Right cardiac atrium (tissue), 5 donors: ENCODE results near the gene WBP2NL. TPM values are rescaled to one million over a fixed set of nuclear protein-coding genes. Genes with fewer than 3 reads are reported as not detected.
"Not testable (repeated sequence)": the region's sequence is repeated elsewhere in the genome, so short reads cannot be mapped to it uniquely, and the experiment has no call there.

Source experiments
- ATAC-seq, 2 donors: fragments of 200-7000 bp; cut with Tn5 transposase; one replicate each; pipeline versions ENCODE4 v1.8.0 to v1.9.1; 2020; ENCODE audit warnings: moderate library complexity in 2 of 2, mild to moderate bottlenecking in 1 of 2
- DNase-seq, 3 donors: peaks; one replicate each; pipeline ENCODE4 v3.0.0-alpha.2; 2020
- H3K27ac ChIP-seq: one replicate; pipeline ENCODE4 v1.5.1; 2013; ENCODE audit warnings: mild to moderate bottlenecking, low read length, control low read depth, moderate library complexity
- H3K27me3 ChIP-seq: one replicate; pipeline ENCODE4 v1.6.1; 2013; ENCODE audit not compliant: control insufficient read depth, insufficient read depth
- H3K4me1 ChIP-seq: one replicate; pipeline ENCODE4 v1.6.1; 2013; ENCODE audit warnings: low read length; ENCODE audit not compliant: control insufficient read depth, insufficient read depth
- H3K4me3 ChIP-seq: one replicate; pipeline ENCODE4 v1.5.1; 2013; ENCODE audit warnings: low read length, control low read depth
- H3K9me3 ChIP-seq: one replicate; pipeline ENCODE4 v1.6.1; 2013; ENCODE audit warnings: low read length; ENCODE audit not compliant: control insufficient read depth
- WGBS: extraction: QIAGEN DNeasy Blood & Tissue Kit; methylation state at CpG from one replicate; pipeline ENCODE4 v1.1.7; 2013; 5-methylcytosine and 5-hydroxymethylcytosine counted together
- intact Hi-C, 4 donors: fragments of 100-400 bp; cut with DNase I; formaldehyde crosslinking; loops; one replicate each; pipeline versions ENCODE4 v1.11.0 to v1.14.0; 2022 to 2023
- polyA plus RNA-seq: library from polyadenylated mRNA; stranded (reverse); fragments of 200-250 nt; gene quantifications from one replicate; pipeline ENCODE4 v1.2.3, GENCODE V29; 2013
- total RNA-seq, 4 donors: library from RNA; stranded (reverse); fragmentation: NEBNext Ultra II Directional; extraction: Animal tissue kit (Norgen Biotek cat#: 25700); gene quantifications; one replicate each; pipeline ENCODE4 v1.2.1, GENCODE V29; 2021
- donor health status: healthy with polysubstance abuse.
- donor health status: DM: no; HTN: yes; CAD: no.
- donor health status: DM: no; HTN: no; CAD: no.
- donor health status: DM: no; HTN: yes; CAD: no; lungs with severe emphysema.
- donor health status: DM: yes; HTN: yes; CAD: no.

Gene WBP2NL
- total and polyA plus RNA-seq, 5 donors, result 0.20 to 0.59 (median 0.50) TPM

GRCh38 chr22:42066126-42066761, 67.7 kb downstream of the WBP2NL start:
- no peaks in the 10 kb centered on the region for H3K9me3 ChIP-seq
- H3K4me1 ChIP-seq, result no peaks in the 10 kb centered on the region
- DNase-seq, result no peak
- intact Hi-C loops, result no loop called here
- H3K27ac ChIP-seq, result no peak overlapping the region
- ATAC-seq, result no peak
- no peaks in the 10 kb centered on the region for H3K27me3 ChIP-seq
- H3K4me3 ChIP-seq, result no peak overlapping the region
- WGBS, result 96% methylated on average over 7 of the region's 7 CpGs

GRCh38 chr22:42066937-42067336, 68.3 kb downstream of the WBP2NL start:
- no peaks in the 10 kb centered on the region for H3K4me1 ChIP-seq
- DNase-seq (no peak), ATAC-seq (no peak)
- H3K27ac ChIP-seq, result no peak overlapping the region
- no peaks in the 10 kb centered on the region for H3K27me3 ChIP-seq
- WGBS, result 96% methylated on average over 10 of the region's 10 CpGs
- H3K4me3 ChIP-seq, result no peak overlapping the region
- H3K9me3 ChIP-seq, result no peaks in the 10 kb centered on the region
- intact Hi-C loops, result no loop called here

GRCh38 chr22:42067671-42068251, 69.2 kb downstream of the WBP2NL start:
- no peak overlapping the region for H3K4me3 ChIP-seq
- DNase-seq (no peak), ATAC-seq (no peak)
- H3K27ac ChIP-seq, result no peak overlapping the region
- intact Hi-C loops, result no loop called here
- WGBS, result 97% methylated on average over 14 of the region's 14 CpGs
- H3K4me1 ChIP-seq, result no peaks in the 10 kb centered on the region
- no peaks in the 10 kb centered on the region for H3K9me3 ChIP-seq
- no peaks in the 10 kb centered on the region for H3K27me3 ChIP-seq

GRCh38 chr22:42068291-42068690, 69.7 kb downstream of the WBP2NL start:
- DNase-seq (no peak), ATAC-seq (no peak)
- Histone ChIP-seq H3K4me1 (no peaks in the 10 kb centered on the region), H3K27me3 (no peaks in the 10 kb centered on the region), H3K9me3 (no peaks in the 10 kb centered on the region), H3K4me3 (no peak overlapping the region), H3K27ac (no peak overlapping the region)
- WGBS, result 96% methylated on average over 4 of the region's 4 CpGs
- intact Hi-C loops, result no loop called here

GRCh38 chr22:42069801-42070516, 71.4 kb downstream of the WBP2NL start:
- intact Hi-C loops, result no loop called here
- Histone ChIP-seq H3K4me1 (no peaks in the 10 kb centered on the region), H3K27me3 (no peaks in the 10 kb centered on the region), H3K27ac (peak overlapping the region; percentile 85), H3K9me3 (no peaks in the 10 kb centered on the region), H3K4me3 (peak overlapping the region; percentile 63)
- 20% methylated on average over 19 of the region's 19 CpGs for WGBS
- DNase-seq, result no peak
- peak; percentile 1 to 7 for ATAC-seq

- Histone ChIP-seq H3K9me3 (no peaks in the 10 kb centered on the region), H3K4me3 (peak within 1 kb of the TSS; percentile 63), H3K27ac (peak within 1 kb of the TSS; percentile 85), H3K27me3 (no peaks in the 10 kb centered on the region), H3K4me1 (no peaks in the 10 kb centered on the region)
- DNase-seq (peak; percentile 97 to 99 (median 98)), ATAC-seq (peak; percentile 96)
- WGBS, result under 1% methylated on average over 56 of the region's 56 CpGs
- intact Hi-C loops, result no loop called here
Measured at GRCh38 chr22:42070517-42071422, 72.2 kb downstream of the WBP2NL start, which contains the start of gene NAGA. NAGA (minus strand) TSS chr22:42070812; CDS start chr22:42070297, 515 bp downstream.

- H3K27ac ChIP-seq, ATAC-seq, H3K4me1 ChIP-seq, H3K27me3 ChIP-seq, H3K4me3 ChIP-seq, H3K9me3 ChIP-seq, DNase-seq, intact Hi-C loops: not testable (repeated sequence)
- 69% methylated on average over 7 of the region's 7 CpGs for WGBS
Measured at GRCh38 chr22:42071508-42071907, 72.9 kb downstream of the WBP2NL start.

GRCh38 chr22:42072606-42073330, 74.2 kb downstream of the WBP2NL start:
- 77% methylated on average over 8 of the region's 8 CpGs for WGBS
- no peak for ATAC-seq
- DNase-seq, result peak in 1 of 3 donors; percentile 41
- no peaks in the 10 kb centered on the region for H3K4me1 ChIP-seq
- H3K9me3 ChIP-seq, result no peaks in the 10 kb centered on the region
- H3K27ac ChIP-seq, result no peak overlapping the region
- no peak overlapping the region for H3K4me3 ChIP-seq
- intact Hi-C loops, result no loop called here
- no peaks in the 10 kb centered on the region for H3K27me3 ChIP-seq

GRCh38 chr22:42073621-42074041, 75.0 kb downstream of the WBP2NL start:
- H3K4me1 ChIP-seq, result peaks cover 4% of the 10 kb centered on the region
- peak overlapping the region; percentile 67 for H3K4me3 ChIP-seq
- WGBS, result 55% methylated on average over 14 of the region's 14 CpGs
- no peak for DNase-seq
- no peak overlapping the region for H3K27ac ChIP-seq
- no peaks in the 10 kb centered on the region for H3K27me3 ChIP-seq
- no peak for ATAC-seq
- H3K9me3 ChIP-seq, result no peaks in the 10 kb centered on the region
- intact Hi-C loops, result no loop called here

GRCh38 chr22:42074132-42074811, 75.7 kb downstream of the WBP2NL start, which contains the start of gene PHETA2:
PHETA2 (plus strand) TSS chr22:42074248; CDS start chr22:42077294, 3,046 bp downstream.
- Histone ChIP-seq H3K4me3 (peak within 1 kb of the TSS; percentile 67), H3K4me1 (peaks cover 5% of the 10 kb centered on the region), H3K27ac (peak within 1 kb of the TSS; percentile 69), H3K27me3 (no peaks in the 10 kb centered on the region), H3K9me3 (no peaks in the 10 kb centered on the region)
- peak; percentile 1 to 7 for ATAC-seq
- intact Hi-C loops, result no loop called here
- under 1% methylated on average over 55 of the region's 55 CpGs for WGBS
- DNase-seq, result peak; percentile 67 to 86 (median 85)
